ENCODE data around the gene TMBIM6.

The TMBIM6 gene

DNA sequence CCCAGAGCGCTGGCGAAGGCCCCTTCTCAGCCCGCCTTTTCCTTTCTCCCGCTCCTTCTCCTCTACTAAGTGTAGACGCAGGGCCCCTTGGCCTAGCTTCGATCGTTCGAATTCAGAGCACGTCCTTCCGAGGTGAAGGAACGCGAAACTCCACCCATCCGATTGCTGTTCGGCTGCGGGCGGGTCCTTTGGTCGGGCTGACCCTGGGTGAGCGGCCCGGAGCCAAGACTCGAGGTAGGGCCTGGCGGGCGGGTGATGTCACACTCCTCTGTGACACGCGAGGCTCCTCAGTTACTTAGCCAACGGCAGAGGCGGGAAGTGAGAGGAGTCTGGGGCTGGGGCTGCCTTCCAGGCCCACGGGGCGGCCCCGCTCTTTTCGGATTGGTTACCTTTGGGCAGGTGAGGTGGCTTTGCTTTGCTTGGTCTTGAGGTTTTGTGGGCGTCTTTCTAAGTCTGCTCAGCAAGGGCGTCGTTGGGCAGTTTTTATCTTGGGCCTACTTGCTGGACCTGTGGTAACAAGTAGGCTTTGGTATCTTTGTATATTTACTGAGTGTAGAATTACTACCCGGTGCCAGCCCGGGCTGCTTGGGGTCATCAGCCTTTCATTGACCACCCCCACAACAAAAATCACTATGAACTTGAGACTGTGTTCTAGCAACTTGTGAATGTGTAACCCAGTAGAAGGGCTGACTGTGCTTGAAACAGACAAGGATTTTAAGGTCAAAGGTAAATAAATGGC is 694 bp downstream of the TMBIM6 start:
- TF ChIP-seq, protein P1, sequence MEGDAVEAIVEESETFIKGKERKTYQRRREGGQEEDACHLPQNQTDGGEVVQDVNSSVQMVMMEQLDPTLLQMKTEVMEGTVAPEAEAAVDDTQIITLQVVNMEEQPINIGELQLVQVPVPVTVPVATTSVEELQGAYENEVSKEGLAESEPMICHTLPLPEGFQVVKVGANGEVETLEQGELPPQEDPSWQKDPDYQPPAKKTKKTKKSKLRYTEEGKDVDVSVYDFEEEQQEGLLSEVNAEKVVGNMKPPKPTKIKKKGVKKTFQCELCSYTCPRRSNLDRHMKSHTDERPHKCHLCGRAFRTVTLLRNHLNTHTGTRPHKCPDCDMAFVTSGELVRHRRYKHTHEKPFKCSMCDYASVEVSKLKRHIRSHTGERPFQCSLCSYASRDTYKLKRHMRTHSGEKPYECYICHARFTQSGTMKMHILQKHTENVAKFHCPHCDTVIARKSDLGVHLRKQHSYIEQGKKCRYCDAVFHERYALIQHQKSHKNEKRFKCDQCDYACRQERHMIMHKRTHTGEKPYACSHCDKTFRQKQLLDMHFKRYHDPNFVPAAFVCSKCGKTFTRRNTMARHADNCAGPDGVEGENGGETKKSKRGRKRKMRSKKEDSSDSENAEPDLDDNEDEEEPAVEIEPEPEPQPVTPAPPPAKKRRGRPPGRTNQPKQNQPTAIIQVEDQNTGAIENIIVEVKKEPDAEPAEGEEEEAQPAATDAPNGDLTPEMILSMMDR (IDR thresholded peaks at IDR 0.05): no peak
- no peaks in the 10 kb centered on the region for H3K27me3 ChIP-seq
- peaks cover 36 to 41% of the 10 kb centered on the region in 2 experiments for H3K4me1 ChIP-seq (ENCODE audit: control insufficient read depth in 1 of 2, insufficient read depth in 1 of 2, low read depth in 1 of 2, low read length in 1 of 2)
- peaks cover 18% of the 10 kb centered on the region for H3K36me3 ChIP-seq
- peak overlapping the region; percentile 98 for H3K27ac ChIP-seq
- H3K9me3 ChIP-seq: no peaks in the 10 kb centered on the region
- H3K4me3 ChIP-seq (ENCODE audit: low read depth in 1 of 2, low read length in 1 of 2): peak overlapping the region; percentile 89 to 91

DNA sequence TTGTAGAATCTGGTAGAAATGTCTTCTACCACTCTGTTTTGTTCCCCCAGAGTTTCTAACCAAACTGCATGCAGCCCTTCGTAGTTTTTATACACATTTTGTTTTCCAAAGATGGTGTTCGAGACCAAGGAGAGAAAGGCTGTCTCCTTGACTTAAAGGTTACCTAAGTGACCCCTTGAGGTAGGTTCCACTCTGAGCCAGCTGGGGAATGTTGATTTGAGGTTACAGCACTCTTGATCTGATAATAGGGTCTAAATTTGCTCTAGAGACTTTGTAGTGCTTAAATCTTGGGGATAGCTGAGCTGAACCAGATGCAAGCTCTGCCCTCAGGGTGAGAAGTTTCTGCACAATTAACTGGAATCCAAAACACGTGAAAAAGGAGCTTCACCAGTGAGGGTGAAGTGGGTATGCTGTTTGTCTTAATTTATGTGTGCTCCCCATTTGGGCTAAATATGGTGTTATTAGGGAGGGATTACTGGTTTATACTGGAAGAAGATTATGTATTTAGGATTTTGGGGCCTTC is 3.1 kb downstream of the TMBIM6 start:
- H3K4me1 ChIP-seq (ENCODE audit: control insufficient read depth in 1 of 2, insufficient read depth in 1 of 2, low read depth in 1 of 2, low read length in 1 of 2): peaks cover 36 to 45% of the 10 kb centered on the region in 2 experiments
- TF ChIP-seq, protein P1 (IDR thresholded peaks at IDR 0.05): no peak
- no peak overlapping the region for H3K4me3 ChIP-seq (ENCODE audit: low read depth in 1 of 2, low read length in 1 of 2)
- peaks cover 21% of the 10 kb centered on the region for H3K36me3 ChIP-seq
- peak overlapping the region; percentile 23 for H3K27ac ChIP-seq
- H3K9me3 ChIP-seq: no peaks in the 10 kb centered on the region
- no peaks in the 10 kb centered on the region for H3K27me3 ChIP-seq

DNA sequence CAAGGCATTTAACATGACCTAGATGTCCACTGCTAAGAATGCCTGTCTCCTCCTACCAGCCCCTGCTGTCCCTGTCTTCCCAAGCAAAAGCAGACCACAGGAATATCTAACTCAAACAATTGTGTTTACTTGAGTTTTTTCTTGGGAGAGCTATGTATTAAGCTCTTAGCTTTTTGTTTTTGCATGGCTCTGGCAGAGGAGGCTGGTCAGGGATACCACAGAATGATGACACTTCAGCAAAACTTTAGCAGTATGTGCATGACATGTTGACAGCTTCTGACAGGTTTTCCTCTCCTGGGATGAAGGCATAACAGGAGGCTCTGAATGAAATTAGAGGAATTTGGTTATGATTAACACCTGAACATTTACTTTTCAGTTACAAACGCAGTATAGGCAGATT is 6.9 kb downstream of the TMBIM6 start:
- Histone ChIP-seq H3K27ac (no peak overlapping the region), H3K9me3 (no peaks in the 10 kb centered on the region), H3K4me1 (ENCODE audit: control insufficient read depth in 1 of 2, insufficient read depth in 1 of 2, low read depth in 1 of 2, low read length in 1 of 2) (peaks cover 33 to 39% of the 10 kb centered on the region in 2 experiments), H3K4me3 (ENCODE audit: low read depth in 1 of 2, low read length in 1 of 2) (no peak overlapping the region), H3K27me3 (no peaks in the 10 kb centered on the region), H3K36me3 (peaks cover 30% of the 10 kb centered on the region)
- TF ChIP-seq, protein P1 (IDR thresholded peaks at IDR 0.05): no peak

DNA sequence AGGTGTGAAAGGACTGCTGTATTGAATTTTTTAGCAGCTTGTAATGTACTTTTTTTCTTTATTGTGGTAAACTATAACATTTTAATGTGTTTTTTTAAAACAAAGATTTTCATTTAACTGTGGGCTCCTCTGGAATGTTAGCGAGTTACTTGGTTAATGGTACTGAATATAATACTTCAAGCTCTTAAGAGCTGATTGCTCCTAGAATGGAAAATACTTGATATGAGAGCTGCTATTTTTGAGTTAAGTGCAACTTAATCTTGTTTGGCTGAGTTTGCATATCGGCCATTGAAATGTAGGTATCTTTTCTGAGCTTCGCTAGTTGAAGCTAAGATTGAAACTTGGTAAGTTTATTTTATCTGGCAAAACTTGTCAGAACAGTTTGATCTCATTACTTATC is 7.4 kb downstream of the TMBIM6 start:
- Histone ChIP-seq H3K4me3 (ENCODE audit: low read depth in 1 of 2, low read length in 1 of 2) (no peak overlapping the region), H3K27ac (no peak overlapping the region), H3K27me3 (no peaks in the 10 kb centered on the region), H3K9me3 (no peaks in the 10 kb centered on the region), H3K4me1 (ENCODE audit: control insufficient read depth in 1 of 2, insufficient read depth in 1 of 2, low read depth in 1 of 2, low read length in 1 of 2) (peaks cover 28 to 34% of the 10 kb centered on the region in 2 experiments), H3K36me3 (peaks cover 32% of the 10 kb centered on the region)
- TF ChIP-seq, protein P1 (IDR thresholded peaks at IDR 0.05): no peak

DNA sequence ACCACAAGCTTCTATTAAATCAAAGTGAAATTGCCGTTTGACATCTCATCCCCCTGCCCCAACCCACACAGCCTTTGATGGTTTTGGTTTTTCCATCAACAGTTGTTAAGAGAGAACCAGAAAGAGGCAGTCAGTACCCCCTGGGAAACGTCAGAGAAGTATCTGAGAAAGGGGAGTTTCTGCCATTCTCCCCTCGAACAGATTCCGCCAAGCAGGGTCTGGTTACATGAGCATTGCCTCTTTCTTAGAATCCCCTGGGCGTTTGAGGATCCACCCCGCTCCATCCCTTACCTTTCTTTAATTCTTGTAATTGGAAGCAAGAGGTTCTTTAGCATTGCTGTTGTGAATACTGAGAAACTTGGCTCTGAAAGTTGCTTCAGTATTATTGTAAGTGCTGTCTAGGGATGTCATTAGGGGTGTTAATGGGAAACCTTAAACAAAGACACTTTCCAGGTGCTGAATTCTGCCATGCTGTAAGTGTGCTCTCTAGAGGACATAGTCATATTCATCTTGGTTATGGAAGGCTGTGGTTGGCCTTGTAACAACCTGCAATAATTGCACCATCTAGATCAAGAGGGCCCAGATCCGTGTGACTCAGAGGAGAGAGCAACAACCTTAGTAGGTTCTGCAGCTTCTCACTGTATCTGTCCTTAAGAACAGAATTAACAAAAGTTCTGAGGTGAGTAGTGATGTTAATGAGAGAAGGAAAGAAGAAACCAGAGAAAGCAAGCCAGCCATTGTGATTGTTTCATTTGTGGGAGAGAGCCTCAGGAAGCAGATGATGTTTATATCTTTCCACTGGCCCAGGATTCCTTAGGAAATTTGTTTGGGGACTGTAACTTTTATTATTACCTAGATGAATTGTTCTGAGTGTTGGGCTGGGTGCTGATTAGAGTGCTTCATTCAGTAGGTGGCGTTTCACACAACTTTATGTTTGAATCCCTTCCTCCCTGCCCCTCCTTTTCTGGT is 9.0 kb downstream of the TMBIM6 start:
- TF ChIP-seq, protein P1 (IDR thresholded peaks at IDR 0.05): no peak
- Histone ChIP-seq H3K36me3 (peaks cover 34% of the 10 kb centered on the region), H3K4me1 (ENCODE audit: control insufficient read depth in 1 of 2, insufficient read depth in 1 of 2, low read depth in 1 of 2, low read length in 1 of 2) (peaks cover 18 to 22% of the 10 kb centered on the region in 2 experiments), H3K27me3 (no peaks in the 10 kb centered on the region), H3K9me3 (no peaks in the 10 kb centered on the region), H3K27ac (peak overlapping the region; percentile 53), H3K4me3 (ENCODE audit: low read depth in 1 of 2, low read length in 1 of 2) (no peak overlapping the region)
